ENCODE results near the gene ITM2C.

ITM2C gene

GRCh38 chr2:230886206-230886605 lies 21.5 kb downstream of the ITM2C start:
- H3K9ac ChIP-seq (ENCODE audit: low read length), result no peak overlapping the region

GRCh38 chr2:230886671-230887071 lies 21.9 kb downstream of the ITM2C start:
- no peaks in the 10 kb centered on the region for H3K9me3 ChIP-seq (ENCODE audit: low read length)
- H3K9me2 ChIP-seq (ENCODE audit: low read depth, low read length), result no peaks in the 10 kb centered on the region
- TF ChIP-seq CTCF (IDR thresholded peaks at IDR 0.05; ENCODE audit: low read length) (no peak), EZH2 (IDR thresholded peaks at IDR 0.05; ENCODE audit: borderline replicate concordance, low read length) (no peak)
- peaks cover 4% of the 10 kb centered on the region; the same call in 1 of the 2 replicates for H3K27me3 ChIP-seq (ENCODE audit: insufficient read depth, low read length)
- no peak overlapping the region for H2AFZ ChIP-seq (ENCODE audit: low read length)
- peaks cover 20% of the 10 kb centered on the region for H3K4me1 ChIP-seq (ENCODE audit: insufficient read depth, low read length, severe bottlenecking)
- H4K20me1 ChIP-seq (ENCODE audit: insufficient read depth, low read length), result no peaks in the 10 kb centered on the region
- H3F3A ChIP-seq (ENCODE audit: insufficient read depth, low read length), result no peaks in the 10 kb centered on the region
- H3K4me3 ChIP-seq (ENCODE audit: low read depth, low read length, poor library complexity, severe bottlenecking), result no peak overlapping the region
- H3K9ac ChIP-seq (ENCODE audit: low read length), result no peak overlapping the region
- H3K4me2 ChIP-seq (ENCODE audit: low read length), result no peak overlapping the region
- H3K27ac ChIP-seq (ENCODE audit: low read depth, low read length, poor library complexity, severe bottlenecking), result no peak overlapping the region
- H3K36me3 ChIP-seq (ENCODE audit: insufficient read depth, low read length), result no peaks in the 10 kb centered on the region
- no peaks in the 10 kb centered on the region for H3K79me2 ChIP-seq (ENCODE audit: insufficient read depth, low read length)

More at GRCh38 chr2:230886206-230886605, 21.5 kb downstream of the ITM2C start:
- H3K4me2 ChIP-seq (ENCODE audit: low read length), result no peak overlapping the region
- no peak overlapping the region for H2AFZ ChIP-seq (ENCODE audit: low read length)
- no peaks in the 10 kb centered on the region for H3F3A ChIP-seq (ENCODE audit: insufficient read depth, low read length)
- no peak overlapping the region for H3K4me3 ChIP-seq (ENCODE audit: low read depth, low read length, poor library complexity, severe bottlenecking)
- no peaks in the 10 kb centered on the region for H4K20me1 ChIP-seq (ENCODE audit: insufficient read depth, low read length)
- H3K9me2 ChIP-seq (ENCODE audit: low read depth, low read length), result no peaks in the 10 kb centered on the region
- TF ChIP-seq CTCF (IDR thresholded peaks at IDR 0.05; ENCODE audit: low read length), result no peak
- no peak for TF ChIP-seq EZH2 (IDR thresholded peaks at IDR 0.05; ENCODE audit: borderline replicate concordance, low read length)
- no peaks in the 10 kb centered on the region for H3K36me3 ChIP-seq (ENCODE audit: insufficient read depth, low read length)
- H3K27me3 ChIP-seq (ENCODE audit: insufficient read depth, low read length), result peaks cover 4% of the 10 kb centered on the region; the same call in 1 of the 2 replicates
- peaks cover 20% of the 10 kb centered on the region for H3K4me1 ChIP-seq (ENCODE audit: insufficient read depth, low read length, severe bottlenecking)
- H3K9me3 ChIP-seq (ENCODE audit: low read length), result no peaks in the 10 kb centered on the region
- no peaks in the 10 kb centered on the region for H3K79me2 ChIP-seq (ENCODE audit: insufficient read depth, low read length)
- H3K27ac ChIP-seq (ENCODE audit: low read depth, low read length, poor library complexity, severe bottlenecking), result no peak overlapping the region

- TF ChIP-seq CTCF (IDR thresholded peaks at IDR 0.05; ENCODE audit: low read length) (no peak), EZH2 (IDR thresholded peaks at IDR 0.05; ENCODE audit: borderline replicate concordance, low read length) (no peak)
- Histone ChIP-seq H4K20me1 (ENCODE audit: insufficient read depth, low read length) (no peaks in the 10 kb centered on the region), H3K4me1 (ENCODE audit: insufficient read depth, low read length, severe bottlenecking) (peaks cover 20% of the 10 kb centered on the region), H3K36me3 (ENCODE audit: insufficient read depth, low read length) (no peaks in the 10 kb centered on the region), H2AFZ (ENCODE audit: low read length) (no peak overlapping the region), H3K4me2 (ENCODE audit: low read length) (no peak overlapping the region), H3K79me2 (ENCODE audit: insufficient read depth, low read length) (no peaks in the 10 kb centered on the region), H3K4me3 (ENCODE audit: low read depth, low read length, poor library complexity, severe bottlenecking) (no peak overlapping the region), H3K9ac (ENCODE audit: low read length) (no peak overlapping the region), H3K27ac (ENCODE audit: low read depth, low read length, poor library complexity, severe bottlenecking) (no peak overlapping the region), H3K9me2 (ENCODE audit: low read depth, low read length) (no peaks in the 10 kb centered on the region), H3K9me3 (ENCODE audit: low read length) (no peaks in the 10 kb centered on the region), H3F3A (ENCODE audit: insufficient read depth, low read length) (no peaks in the 10 kb centered on the region), H3K27me3 (ENCODE audit: insufficient read depth, low read length) (peaks cover 4% of the 10 kb centered on the region; the same call in 1 of the 2 replicates)
Observed at GRCh38 chr2:230887342-230887741, 22.6 kb downstream of the ITM2C start.

Measured in OCI-LY1 (cell line).